BLaER1 treated with 17β-estradiol and CSF1 and Interleukin-3, amounts not matched to agents 10 nM and 100 nM (cell line): Measurements from ENCODE around the gene SH3RF2.

ENCODE experiments used
- H3K27ac ChIP-seq, 11 experiments: shearing (Covaris generic); formaldehyde crosslinking; 2 replicates each; pipeline ENCODE4 v1.8.1; 2022
- H3K27me3 ChIP-seq, 11 experiments: shearing (Covaris generic); formaldehyde crosslinking; 2 replicates each; pipeline ENCODE4 v1.8.1; 2022
- H3K36me3 ChIP-seq, 11 experiments: shearing (Covaris generic); formaldehyde crosslinking; 2 replicates each; pipeline ENCODE4 v1.8.1; 2022
- H3K4me1 ChIP-seq, 10 experiments: shearing (Covaris generic); formaldehyde crosslinking; 2 replicates each; pipeline ENCODE4 v1.8.1; 2022
- H3K4me2 ChIP-seq, 11 experiments: shearing (Covaris generic); formaldehyde crosslinking; 2 replicates each; pipeline ENCODE4 v1.8.1; 2022
- H3K4me3 ChIP-seq, 10 experiments: shearing (Covaris generic); formaldehyde crosslinking; 2 replicates each; pipeline ENCODE4 v1.8.1; 2022
- H3K9ac ChIP-seq, 11 experiments: shearing (Covaris generic); formaldehyde crosslinking; 2 replicates each; pipeline ENCODE4 v1.8.1; 2022
- H3K9me3 ChIP-seq, 11 experiments: shearing (Covaris generic); formaldehyde crosslinking; replicated peaks in 1 of 11; 2 replicates each; pipeline ENCODE4 v1.8.1; 2022
- H4K20me1 ChIP-seq, 11 experiments: shearing (Covaris generic); formaldehyde crosslinking; 2 replicates each; pipeline ENCODE4 v1.8.1; 2022
- Cebpa-rat ChIP-seq, 11 experiments: shearing (Covaris generic); IDR thresholded peaks; 2 replicates each; pipeline ENCODE4 v1.8.1; 2022

The SH3RF2 gene

GRCh38 chr5:145919413-145919812 lies 17.0 kb upstream of the SH3RF2 start:
- H3K9me3 ChIP-seq: no peaks in the 10 kb centered on the region
- no peaks in the 10 kb centered on the region for H3K36me3 ChIP-seq
- TF ChIP-seq Cebpa-rat (IDR thresholded peaks at IDR 0.05): no peak

GRCh38 chr5:145920542-145921210 lies 15.7 kb upstream of the SH3RF2 start:
- H3K27ac ChIP-seq: no peak overlapping the region
- peaks cover 0 to 5% (median 0%) of the 10 kb centered on the region in 10 experiments; a peak in 1 of 20 replicates for H3K4me1 ChIP-seq
- no peak overlapping the region for H3K4me2 ChIP-seq
- no peaks in the 10 kb centered on the region for H3K36me3 ChIP-seq
- no peaks in the 10 kb centered on the region for H3K9me3 ChIP-seq
- no peaks in the 10 kb centered on the region for H4K20me1 ChIP-seq
- H3K27me3 ChIP-seq: no peaks in the 10 kb centered on the region
- TF ChIP-seq Cebpa-rat (IDR thresholded peaks at IDR 0.05): no peak
- H3K4me3 ChIP-seq: no peak overlapping the region
- H3K9ac ChIP-seq: no peak overlapping the region

More at GRCh38 chr5:145919413-145919812, 17.0 kb upstream of the SH3RF2 start:
- H3K27me3 ChIP-seq: no peaks in the 10 kb centered on the region
- H4K20me1 ChIP-seq: no peaks in the 10 kb centered on the region
- no peak overlapping the region for H3K9ac ChIP-seq
- H3K4me1 ChIP-seq: no peaks in the 10 kb centered on the region
- no peak overlapping the region for H3K27ac ChIP-seq
- no peak overlapping the region for H3K4me2 ChIP-seq
- no peak overlapping the region for H3K4me3 ChIP-seq

GRCh38 chr5:145921211-145921610 lies 15.2 kb upstream of the SH3RF2 start:
- H3K4me2 ChIP-seq: no peak overlapping the region
- no peak overlapping the region for H3K9ac ChIP-seq
- H3K4me1 ChIP-seq: peaks cover 0 to 9% (median 0%) of the 10 kb centered on the region in 10 experiments; a peak in 1 of 20 replicates
- H3K27me3 ChIP-seq: no peaks in the 10 kb centered on the region
- H3K27ac ChIP-seq: no peak overlapping the region
- no peaks in the 10 kb centered on the region for H4K20me1 ChIP-seq
- TF ChIP-seq Cebpa-rat (IDR thresholded peaks at IDR 0.05): no peak
- H3K4me3 ChIP-seq: no peak overlapping the region
- H3K9me3 ChIP-seq: no peaks in the 10 kb centered on the region
- no peaks in the 10 kb centered on the region for H3K36me3 ChIP-seq

GRCh38 chr5:145922059-145922458 lies 14.3 kb upstream of the SH3RF2 start:
- Histone ChIP-seq H3K4me2 (no peak overlapping the region), H3K9ac (no peak overlapping the region), H3K4me3 (no peak overlapping the region), H3K27me3 (no peaks in the 10 kb centered on the region), H3K4me1 (peaks cover 0 to 9% (median 0%) of the 10 kb centered on the region in 10 experiments; a peak in 1 of 20 replicates), H3K9me3 (no peaks in the 10 kb centered on the region), H3K36me3 (no peaks in the 10 kb centered on the region), H3K27ac (no peak overlapping the region), H4K20me1 (no peaks in the 10 kb centered on the region)
- no peak for TF ChIP-seq Cebpa-rat (IDR thresholded peaks at IDR 0.05)

- H4K20me1 ChIP-seq: no peaks in the 10 kb centered on the region
- H3K27me3 ChIP-seq: no peaks in the 10 kb centered on the region
- no peak overlapping the region for H3K4me3 ChIP-seq
- no peak overlapping the region for H3K4me2 ChIP-seq
- no peak overlapping the region for H3K9ac ChIP-seq
- no peak overlapping the region for H3K27ac ChIP-seq
- peaks cover 0 to 9% (median 0%) of the 10 kb centered on the region in 10 experiments; a peak in 1 of 20 replicates for H3K4me1 ChIP-seq
- no peak for TF ChIP-seq Cebpa-rat (IDR thresholded peaks at IDR 0.05)
- no peaks in the 10 kb centered on the region for H3K36me3 ChIP-seq
- H3K9me3 ChIP-seq: no peaks in the 10 kb centered on the region
Measured at GRCh38 chr5:145923405-145923804, 13.0 kb upstream of the SH3RF2 start.

GRCh38 chr5:145924849-145925248 lies 11.5 kb upstream of the SH3RF2 start:
- Histone ChIP-seq H3K4me1 (peaks cover 0 to 9% (median 0%) of the 10 kb centered on the region in 10 experiments; a peak in 1 of 20 replicates), H3K36me3 (no peaks in the 10 kb centered on the region), H3K9ac (no peak overlapping the region), H3K27ac (no peak overlapping the region), H3K27me3 (no peaks in the 10 kb centered on the region), H3K9me3 (no peaks in the 10 kb centered on the region), H3K4me3 (no peak overlapping the region), H4K20me1 (no peaks in the 10 kb centered on the region), H3K4me2 (no peak overlapping the region)
- TF ChIP-seq Cebpa-rat (IDR thresholded peaks at IDR 0.05): no peak

- no peak overlapping the region for H3K9ac ChIP-seq
- peaks cover 0 to 9% (median 0%) of the 10 kb centered on the region in 10 experiments; a peak in 1 of 20 replicates for H3K4me1 ChIP-seq
- no peak for TF ChIP-seq Cebpa-rat (IDR thresholded peaks at IDR 0.05)
- no peak overlapping the region for H3K4me2 ChIP-seq
- no peaks in the 10 kb centered on the region for H4K20me1 ChIP-seq
- no peaks in the 10 kb centered on the region for H3K9me3 ChIP-seq
- no peak overlapping the region for H3K27ac ChIP-seq
- H3K27me3 ChIP-seq: no peaks in the 10 kb centered on the region
- H3K36me3 ChIP-seq: no peaks in the 10 kb centered on the region
- H3K4me3 ChIP-seq: no peak overlapping the region
Measured at GRCh38 chr5:145925353-145925752, 11.0 kb upstream of the SH3RF2 start.

- Histone ChIP-seq H4K20me1 (no peaks in the 10 kb centered on the region), H3K27me3 (no peaks in the 10 kb centered on the region), H3K4me2 (no peak overlapping the region), H3K27ac (no peak overlapping the region), H3K9ac (no peak overlapping the region), H3K9me3 (no peaks in the 10 kb centered on the region), H3K4me3 (no peak overlapping the region), H3K4me1 (peaks cover 0 to 9% (median 0%) of the 10 kb centered on the region in 10 experiments; a peak in 1 of 20 replicates), H3K36me3 (no peaks in the 10 kb centered on the region)
- no peak for TF ChIP-seq Cebpa-rat (IDR thresholded peaks at IDR 0.05)
Measured at GRCh38 chr5:145925803-145926202, 10.6 kb upstream of the SH3RF2 start.

GRCh38 chr5:145931718-145932117 lies 4.7 kb upstream of the SH3RF2 start:
- no peaks in the 10 kb centered on the region for H3K9me3 ChIP-seq
- no peaks in the 10 kb centered on the region for H3K27me3 ChIP-seq
- no peak overlapping the region for H3K9ac ChIP-seq
- H3K27ac ChIP-seq: no peak overlapping the region
- H3K4me3 ChIP-seq: no peak overlapping the region
- TF ChIP-seq Cebpa-rat (IDR thresholded peaks at IDR 0.05): no peak
- no peaks in the 10 kb centered on the region for H3K36me3 ChIP-seq
- H3K4me1 ChIP-seq: no peaks in the 10 kb centered on the region
- H4K20me1 ChIP-seq: no peaks in the 10 kb centered on the region
- H3K4me2 ChIP-seq: no peak overlapping the region

GRCh38 chr5:145934276-145934675 lies 2.1 kb upstream of the SH3RF2 start:
- Histone ChIP-seq H4K20me1 (no peaks in the 10 kb centered on the region), H3K36me3 (no peaks in the 10 kb centered on the region), H3K4me2 (no peak overlapping the region), H3K27me3 (no peaks in the 10 kb centered on the region), H3K27ac (no peak overlapping the region), H3K9ac (no peak overlapping the region), H3K9me3 (no peaks in the 10 kb centered on the region), H3K4me3 (no peak overlapping the region), H3K4me1 (no peaks in the 10 kb centered on the region)
- TF ChIP-seq Cebpa-rat (IDR thresholded peaks at IDR 0.05): no peak
